OCI-LY7 (cell line): ENCODE measurements around the gene NTRK1. TPM values are rescaled to one million over a fixed set of nuclear protein-coding genes. Genes with fewer than 3 reads are reported as not detected.

ENCODE experiments used
- BruUV-seq: library from RNA; stranded (reverse); fragments of 400-500 nt; replicated peaks from 2 replicates; lab custom pipeline; 2021; lab: Mats Ljungman, UMichigan
- CTCF ChIA-PET: fragments of 300-600 bp; sonication (Branson Sonifier 250); formaldehyde crosslinking; loops from one replicate; lab custom pipeline; 2022; ENCODE audit warnings: antibody characterized with exemption; ENCODE audit not compliant: unreplicated experiment; lab: Charles Lee
- POLR2A ChIA-PET: fragments of 300-600 bp; sonication (Branson Sonifier 250); formaldehyde crosslinking; loops from one replicate; lab custom pipeline; 2022; ENCODE audit warnings: antibody characterized with exemption; lab: Charles Lee
- DNase-seq: peaks from one replicate; pipeline ENCODE4 v3.0.0-alpha.2; 2015; ENCODE audit warnings: low spot score
- H2AFZ ChIP-seq: fragments of 200-600 bp; sonication (generic), shearing (Covaris generic); 2 replicates; pipeline ENCODE4 v1.6.1; 2014; ENCODE audit warnings: mild to moderate bottlenecking, antibody characterized with exemption, low read length, moderate library complexity
- H3K27ac ChIP-seq: fragments of 200-600 bp; sonication (generic); 2 replicates; pipeline ENCODE4 v1.5.1; 2014; ENCODE audit warnings: mixed run types, low read depth, mild to moderate bottlenecking, moderate library complexity, low read length, inconsistent platforms; ENCODE audit not compliant: poor library complexity, severe bottlenecking
- H3K36me3 ChIP-seq: fragments of 200-600 bp; sonication (generic); 2 replicates; pipeline ENCODE4 v1.6.1; 2014; ENCODE audit warnings: mild to moderate bottlenecking, antibody characterized with exemption, low read length, moderate library complexity, mixed read lengths; ENCODE audit not compliant: insufficient read depth
- H3K4me1 ChIP-seq: fragments of 200-600 bp; sonication (generic); 2 replicates; pipeline ENCODE4 v1.5.1; 2014; ENCODE audit warnings: mild to moderate bottlenecking, low read length; ENCODE audit not compliant: insufficient read depth, poor library complexity, severe bottlenecking
- H3K4me2 ChIP-seq: fragments of 200-600 bp; sonication (generic); 2 replicates; pipeline ENCODE4 v1.6.1; 2014; ENCODE audit warnings: mild to moderate bottlenecking, low read length
- H3K4me3 ChIP-seq: fragments of 200-600 bp; sonication (generic); 2 replicates; pipeline ENCODE4 v1.5.1; 2014; ENCODE audit warnings: mild to moderate bottlenecking, low read depth, low read length; ENCODE audit not compliant: poor library complexity, severe bottlenecking
- H3K79me2 ChIP-seq: fragments of 200-600 bp; sonication (generic); 2 replicates; pipeline ENCODE4 v1.6.1; 2016; ENCODE audit warnings: low read depth, mild to moderate bottlenecking, low read length, moderate library complexity, mixed read lengths; ENCODE audit not compliant: insufficient read depth
- H3K9me2 ChIP-seq: fragments of 200-600 bp; sonication (generic); 2 replicates; pipeline ENCODE4 v1.6.1; 2016; ENCODE audit warnings: mild to moderate bottlenecking, low read length, mixed read lengths; ENCODE audit not compliant: insufficient read depth
- H3K9me3 ChIP-seq: fragments of 200-600 bp; sonication (generic); 2 replicates; pipeline ENCODE4 v1.6.1; 2014; ENCODE audit warnings: mild to moderate bottlenecking, mixed run types, low read length, mixed read lengths
- H4K20me1 ChIP-seq: fragments of 200-600 bp; sonication (generic); 2 replicates; pipeline ENCODE4 v1.6.1; 2014; ENCODE audit warnings: mild to moderate bottlenecking, antibody characterized with exemption, low read length, moderate library complexity, mixed read lengths; ENCODE audit not compliant: insufficient read depth
- CTCF ChIP-seq: fragments of 200-600 bp; sonication (generic); conservative IDR thresholded peaks from 2 replicates; pipeline ENCODE4 v1.5.1; 2014; ENCODE audit warnings: mild to moderate bottlenecking, antibody characterized with exemption, low read length, moderate library complexity, mixed read lengths
- EZH2phosphoT487 ChIP-seq: fragments of 200-600 bp; sonication (generic); IDR thresholded peaks from 2 replicates; pipeline ENCODE4 v1.6.1; 2018; ENCODE audit warnings: low read depth, borderline replicate concordance, mild to moderate bottlenecking, mixed run types, antibody characterized with exemption, low read length, moderate library complexity, mixed read lengths
- intact Hi-C: fragments of 100-400 bp; cut with micrococcal nuclease; formaldehyde crosslinking; loops from one replicate; pipeline ENCODE4 v1.10.0; 2022; ENCODE audit not compliant: unreplicated experiment
- total RNA-seq, 2 experiments: library from RNA; depleted of rRNA in 1 of 2; stranded (reverse); fragments of >200 nt in 1 of 2; shearing (Covaris generic) in 1 of 2; gene quantifications; 2 replicates each; pipeline ENCODE4 v1.2.3, GENCODE V29; 2014 to 2022

Gene NTRK1
- total RNA-seq, 2 experiments from 2014 or later = not detected

- DNase-seq = no peak
- no peak for TF ChIP-seq CTCF
- no peak for TF ChIP-seq EZH2phosphoT487
- H4K20me1 ChIP-seq = no peaks in the 10 kb centered on the region
- intact Hi-C loops = no loop called here
- POLR2A ChIA-PET = no interaction called here
- no peak overlapping the region for H3K4me2 ChIP-seq
- H2AFZ ChIP-seq = no peak overlapping the region
- no TSS peak for BruUV-seq
- H3K9me3 ChIP-seq = no peaks in the 10 kb centered on the region
- CTCF ChIA-PET = no interaction called here
- H3K27ac ChIP-seq = no peak overlapping the region
- H3K4me3 ChIP-seq = no peak overlapping the region
- no peaks in the 10 kb centered on the region for H3K4me1 ChIP-seq
- no peaks in the 10 kb centered on the region for H3K36me3 ChIP-seq
- H3K9me2 ChIP-seq = no peaks in the 10 kb centered on the region
- H3K79me2 ChIP-seq = no peaks in the 10 kb centered on the region
These were observed 8.8 kb downstream of the NTRK1 start for GRCh38 chr1:156869455-156869854.

- H3K9me3 ChIP-seq = no peaks in the 10 kb centered on the region
- no peaks in the 10 kb centered on the region for H3K79me2 ChIP-seq
- no peak for DNase-seq
- TF ChIP-seq EZH2phosphoT487 (no peak), CTCF (no peak)
- H3K9me2 ChIP-seq = no peaks in the 10 kb centered on the region
- H4K20me1 ChIP-seq = no peaks in the 10 kb centered on the region
- ChIA-PET CTCF (no interaction called here), POLR2A (no interaction called here)
- BruUV-seq = no TSS peak
- H3K4me3 ChIP-seq = no peak overlapping the region
- H3K36me3 ChIP-seq = no peaks in the 10 kb centered on the region
- H3K4me2 ChIP-seq = no peak overlapping the region
- H2AFZ ChIP-seq = no peak overlapping the region
- H3K27ac ChIP-seq = no peak overlapping the region
- intact Hi-C loops = no loop called here
- H3K4me1 ChIP-seq = no peaks in the 10 kb centered on the region
These were observed 13.0 kb downstream of the NTRK1 start for GRCh38 chr1:156873659-156874058.

GRCh38 chr1:156874142-156874541, 13.5 kb downstream of the NTRK1 start:
- BruUV-seq = no TSS peak
- Histone ChIP-seq H4K20me1 (no peaks in the 10 kb centered on the region), H3K4me2 (no peak overlapping the region), H2AFZ (no peak overlapping the region), H3K79me2 (no peaks in the 10 kb centered on the region), H3K36me3 (no peaks in the 10 kb centered on the region), H3K4me3 (no peak overlapping the region), H3K4me1 (no peaks in the 10 kb centered on the region), H3K9me3 (no peaks in the 10 kb centered on the region), H3K27ac (no peak overlapping the region), H3K9me2 (no peaks in the 10 kb centered on the region)
- DNase-seq = no peak
- ChIA-PET POLR2A (no interaction called here), CTCF (no interaction called here)
- TF ChIP-seq EZH2phosphoT487 (no peak), CTCF (no peak)
- intact Hi-C loops = no loop called here
